HG02981 (cell line): Measurements from ENCODE around the gene SLC38A9.

ENCODE experiments used
- ATAC-seq: cut with Tn5 transposase; IDR thresholded peaks from one replicate; pipeline ENCODE4 v1.9.1; 2021; ENCODE audit warnings: mild to moderate bottlenecking, moderate library complexity; ENCODE audit not compliant: unreplicated experiment

SLC38A9 gene

GRCh38 chr5:55584398-55585205 is 127.5 kb downstream of the SLC38A9 start:
- no peak for ATAC-seq

- ATAC-seq, result no peak
Measured at GRCh38 chr5:55583578-55583977, 128.5 kb downstream of the SLC38A9 start.

GRCh38 chr5:55582256-55582655 is 129.9 kb downstream of the SLC38A9 start:
- ATAC-seq, result no peak

GRCh38 chr5:55580042-55580441 is 132.1 kb downstream of the SLC38A9 start:
- ATAC-seq, result no peak

- no peak for ATAC-seq
Measured at GRCh38 chr5:55578771-55579170, 133.4 kb downstream of the SLC38A9 start.

- ATAC-seq, result no peak
Measured at GRCh38 chr5:55577353-55578060, 134.6 kb downstream of the SLC38A9 start.

- no peak for ATAC-seq
Measured at GRCh38 chr5:55576661-55577060, 135.5 kb downstream of the SLC38A9 start.
